HepG2 (cell line): ENCODE data around the gene PLXND1. TPM values are rescaled to one million over a fixed set of nuclear protein-coding genes. Genes with fewer than 3 reads are reported as not detected.
A peak's percentile ranks its signal among the peaks of the same experiment; 100 is the strongest.

Source experiments
- ATAC-seq: fragments of 200-7000 bp; cut with Tn5 transposase; 3 replicates; pipeline ENCODE4 v1.9.1; 2020; ENCODE audit warnings: mild to moderate bottlenecking, moderate library complexity
- BruUV-seq: library from RNA; stranded (reverse); fragments of 400-500 nt; replicated peaks from 2 replicates; lab custom pipeline; 2021; lab: Mats Ljungman, UMichigan
- CTCF ChIA-PET: fragments of 300-600 bp; formaldehyde crosslinking; extraction: SDS; loops from one replicate; lab custom pipeline; 2021; ENCODE audit warnings: low total read pairs, inconsistent platforms, low intra/inter-chr PET ratio; lab: Yijun Ruan, JAX
- POLR2A ChIA-PET: fragments of 350-600 bp; sonication (Branson Sonifier 250); formaldehyde crosslinking; loops from one replicate; lab custom pipeline; 2020; ENCODE audit warnings: antibody characterized with exemption, inconsistent platforms; lab: Yijun Ruan, JAX
- DNase-seq: peaks from one replicate; pipeline ENCODE4 v3.0.0-alpha.2; 2015; ENCODE audit warnings: low spot score
- FAIRE-seq: peaks from 3 replicates; lab custom pipeline; 2011; peaks lifted over from hg19 to GRCh38; lab: Jason Lieb, UNC
- H2AFZ ChIP-seq: one replicate; pipeline ENCODE4 v1.6.1; 2011; ENCODE audit warnings: low read length, inconsistent platforms
- H3K27ac ChIP-seq: fragments of 300-600 bp; 3 replicates; pipeline ENCODE4 v1.8.0; 2011; ENCODE audit warnings: mixed run types, mild to moderate bottlenecking, mixed read lengths, low read length, inconsistent platforms; ENCODE audit not compliant: insufficient read depth; ENCODE audit errors: extremely low read length
- H3K27me3 ChIP-seq, 2 experiments: fragments of 200-600 bp in 1 of 2; 2 replicates in 1 of 2; 3 replicates in 1 of 2; pipeline versions ENCODE4 v1.6.0 to v1.8.0; 2011; ENCODE audit warnings: low read length in 2 of 2, mild to moderate bottlenecking in 2 of 2, moderate library complexity in 2 of 2, inconsistent platforms in 1 of 2; ENCODE audit not compliant: insufficient read depth in 2 of 2, control insufficient read depth in 1 of 2
- H3K36me3 ChIP-seq, 2 experiments: fragments of 200-600 bp in 1 of 2; replicated peaks in 1 of 2; 2 replicates in 1 of 2; 3 replicates in 1 of 2; pipeline versions ENCODE4 v1.5.1 to v1.8.0; 2011; ENCODE audit warnings: low read length in 2 of 2, inconsistent platforms in 1 of 2; ENCODE audit not compliant: insufficient read depth in 2 of 2, control insufficient read depth in 1 of 2
- H3K4me1 ChIP-seq: 2 replicates; pipeline ENCODE4 v1.5.1; 2012; ENCODE audit warnings: low read length, inconsistent platforms; ENCODE audit not compliant: insufficient read depth
- H3K4me2 ChIP-seq: 2 replicates; pipeline ENCODE4 v1.6.0; 2011; ENCODE audit warnings: low read depth, low read length, inconsistent platforms
- H3K4me3 ChIP-seq, 3 experiments: fragments of 200-600 bp in 1 of 3; sonication (generic), shearing (Covaris generic) in 1 of 3; replicated peaks in 1 of 3; 2 replicates each; pipeline ENCODE4 v1.5.1; 2011 to 2016; ENCODE audit warnings: low read length in 3 of 3, inconsistent platforms in 2 of 3, low read depth in 2 of 3, mild to moderate bottlenecking in 2 of 3, control low read depth in 1 of 3, mixed read lengths in 1 of 3; ENCODE audit not compliant: insufficient read depth in 1 of 3
- H3K79me2 ChIP-seq: one replicate; pipeline ENCODE4 v1.6.1; 2011; ENCODE audit warnings: low read length, inconsistent platforms; ENCODE audit not compliant: insufficient read depth
- H3K9ac ChIP-seq: 2 replicates; pipeline ENCODE4 v1.6.0; 2011; ENCODE audit warnings: mild to moderate bottlenecking, low read depth, low read length, inconsistent platforms; ENCODE audit not compliant: insufficient read depth
- H3K9me3 ChIP-seq: 2 replicates; pipeline ENCODE4 v1.5.1; 2012; ENCODE audit warnings: mild to moderate bottlenecking, low read length
- H4K20me1 ChIP-seq: 2 replicates; pipeline ENCODE4 v1.6.0; 2011; ENCODE audit warnings: inconsistent platforms, mild to moderate bottlenecking, low read length, moderate library complexity; ENCODE audit not compliant: insufficient read depth
- ARNTL ChIP-seq: sonication (generic); formaldehyde crosslinking; IDR thresholded peaks from 2 replicates; pipeline ENCODE4 v1.4.0; 2020; ENCODE audit warnings: mild to moderate bottlenecking, missing genetic modification reagents
- BORCS8-MEF2B ChIP-seq: sonication (generic); formaldehyde crosslinking; IDR thresholded peaks from 2 replicates; pipeline ENCODE4 v1.8.0; 2022; ENCODE audit warnings: mild to moderate bottlenecking, missing genetic modification reagents
- CEBPB ChIP-seq: IDR thresholded peaks from 2 replicates; pipeline ENCODE4 v1.6.1; 2011; ENCODE audit warnings: low read depth, low read length, improper control_type of control experiment, borderline replicate concordance
- CHD4 ChIP-seq: fragments of 200-600 bp; sonication (generic); IDR thresholded peaks from 2 replicates; pipeline ENCODE4 v1.7.0; 2017; ENCODE audit warnings: mild to moderate bottlenecking, low read length, borderline replicate concordance
- DPF2 ChIP-seq: sonication (generic); formaldehyde crosslinking; IDR thresholded peaks from 2 replicates; pipeline ENCODE4 v1.4.0; 2020; ENCODE audit warnings: mild to moderate bottlenecking, low read depth, missing genetic modification reagents, borderline replicate concordance
- EEA1 ChIP-seq: sonication (generic); formaldehyde crosslinking; IDR thresholded peaks from 2 replicates; pipeline ENCODE4 v1.5.1; 2020; ENCODE audit warnings: mild to moderate bottlenecking, missing genetic modification reagents, borderline replicate concordance
- HNRNPUL1 ChIP-seq: fragments of 200-400 bp; formaldehyde crosslinking; IDR thresholded peaks from 2 replicates; pipeline ENCODE4 v1.6.1; 2017; ENCODE audit warnings: low read depth, mild to moderate bottlenecking, low read length, moderate library complexity
- HOXA5 ChIP-seq: sonication (generic); formaldehyde crosslinking; IDR thresholded peaks from 2 replicates; pipeline ENCODE4 v1.4.0; 2020; ENCODE audit warnings: missing genetic modification reagents
- MLLT10 ChIP-seq: sonication (generic); formaldehyde crosslinking; IDR thresholded peaks from 2 replicates; pipeline ENCODE4 v1.4.0; 2020; ENCODE audit warnings: missing genetic modification reagents
- PAXIP1 ChIP-seq: sonication (generic); formaldehyde crosslinking; conservative IDR thresholded peaks from 2 replicates; pipeline ENCODE4 v1.4.0; 2020; ENCODE audit warnings: mild to moderate bottlenecking, missing genetic modification reagents, moderate library complexity
- SAP130 ChIP-seq: IDR thresholded peaks from 2 replicates; pipeline ENCODE4 v1.6.1; 2016; ENCODE audit warnings: low read depth
- SIN3A ChIP-seq: IDR thresholded peaks from 2 replicates; pipeline ENCODE4 v1.6.1; 2011; ENCODE audit warnings: low read depth, mild to moderate bottlenecking, control low read depth, low read length, borderline replicate concordance
- SMARCC2 ChIP-seq: fragments of 450-650 bp; IDR thresholded peaks from 2 replicates; pipeline ENCODE4 v1.6.1; 2017; ENCODE audit warnings: antibody characterized with exemption, mild to moderate bottlenecking
- SNRNP70 ChIP-seq: fragments of 200-400 bp; formaldehyde crosslinking; IDR thresholded peaks from 2 replicates; pipeline ENCODE4 v1.6.1; 2017; ENCODE audit warnings: mild to moderate bottlenecking, low read depth, low read length, moderate library complexity
- SOX13 ChIP-seq, 3 experiments: fragments of 450-650 bp in 1 of 3; sonication (generic) in 1 of 3; formaldehyde crosslinking in 1 of 3; IDR thresholded peaks in 2 of 3; conservative IDR thresholded peaks in 1 of 3; 2 replicates each; pipeline versions ENCODE4 v1.5.0 to v1.6.1; 2016 to 2020; ENCODE audit warnings: antibody characterized with exemption in 1 of 3, mild to moderate bottlenecking in 1 of 3, missing compliant biosample characterization in 1 of 3, missing genetic modification reagents in 1 of 3, moderate library complexity in 1 of 3
- THAP8 ChIP-seq: sonication (generic); formaldehyde crosslinking; IDR thresholded peaks from 2 replicates; pipeline ENCODE4 v1.5.1; 2020; ENCODE audit warnings: missing genetic modification reagents, mild to moderate bottlenecking, borderline replicate concordance
- ZMYM3 ChIP-seq: sonication (generic); formaldehyde crosslinking; IDR thresholded peaks from 2 replicates; pipeline ENCODE4 v1.5.1; 2020; ENCODE audit warnings: mild to moderate bottlenecking, missing genetic modification reagents
- ZNF580 ChIP-seq: IDR thresholded peaks from 2 replicates; pipeline ENCODE4 v1.6.1; 2016; ENCODE audit warnings: low read depth, borderline replicate concordance
- ZNF629 ChIP-seq: sonication (generic); formaldehyde crosslinking; conservative IDR thresholded peaks from 2 replicates; pipeline ENCODE4 v1.5.0; 2020; ENCODE audit warnings: missing genetic modification reagents
- ZNF660 ChIP-seq: sonication (generic); formaldehyde crosslinking; IDR thresholded peaks from 2 replicates; pipeline ENCODE4 v1.5.1; 2020; ENCODE audit warnings: mild to moderate bottlenecking, low read depth, missing genetic modification reagents, borderline replicate concordance
- WGBS: methylation state at CpG from one replicate; pipeline ENCODE4 v1.1.6; 2017; ENCODE audit warnings: low lambda C conversion rate; 5-methylcytosine and 5-hydroxymethylcytosine counted together
- in situ Hi-C: cut with HindIII; loops from 2 replicates; pipeline ENCODE4 v1.10.0; 2017; ENCODE audit warnings: low pct_unique_long_range_greater_than_20kb; ENCODE audit not compliant: extremely low pct_ligation_motif_present
- intact Hi-C: fragments of 100-400 bp; cut with micrococcal nuclease; formaldehyde crosslinking; loops from one replicate; pipeline ENCODE4 v1.10.0; 2022; ENCODE audit not compliant: unreplicated experiment
- polyA plus RNA-seq, 8 experiments: library from polyadenylated mRNA; depleted of rRNA in 3 of 8; stranded (reverse) in 7 of 8; unstranded in 1 of 8; fragments of >200 nt; fragmentation: Illumina TruSeq in 4 of 8; extraction: Trizol in 4 of 8; gene quantifications; 2 replicates each; pipeline versions ENCODE4 v1.2.1 to v1.2.3, GENCODE V29; 2011 to 2016; ENCODE audit warnings: low read depth in 4 of 8, missing spikeins in 1 of 8, mixed read lengths in 1 of 8; ENCODE audit not compliant: insufficient read depth in 1 of 8
- total RNA-seq, 5 experiments: library from RNA; depleted of rRNA; stranded (reverse); fragments of >200 nt; fragmentation: Illumina TruSeq; extraction: Trizol; gene quantifications; 2 replicates each; pipeline ENCODE4 v1.2.3, GENCODE V29; 2016; ENCODE audit warnings: low read depth in 1 of 5

PLXND1 gene
- total and polyA plus RNA-seq, 2 of the 13 experiments (the other 11 are each of a cell fraction or from before 2014, with no cell fraction given), result 15.9 to 42.0 TPM

GRCh38 chr3:129602730-129603560, 3.5 kb downstream of the PLXND1 start:
- Histone ChIP-seq H3K27ac (no peak overlapping the region), H2AFZ (no peak overlapping the region), H3K27me3 (no peaks in the 10 kb centered on the region; a peak in 1 of 5 replicates), H3K4me3 (peak overlapping the region; percentile 61 to 92 (median 91)), H3K79me2 (peaks cover 77% of the 10 kb centered on the region), H4K20me1 (peaks cover 40% of the 10 kb centered on the region), H3K4me1 (peaks cover 74% of the 10 kb centered on the region), H3K9ac (peak overlapping the region; percentile 62), H3K36me3 (peaks cover 0 to 5% of the 10 kb centered on the region in 2 experiments; a peak in 2 of 5 replicates), H3K4me2 (peak overlapping the region; percentile 99), H3K9me3 (no peaks in the 10 kb centered on the region)
- CTCF ChIA-PET, result no interaction called here
- WGBS, result 69% methylated on average over 11 of the region's 15 CpGs
- POLR2A ChIA-PET, result interaction anchor here (0.6 to 1.7 kb wide), 2 partner anchors 9 to 203 kb away, joined by 3 to 6 read pairs; no protein-coding TSS in a partner anchor
- no peak for ATAC-seq
- BruUV-seq, result no TSS peak
- intact Hi-C loops, result no loop called here
- FAIRE-seq, result no peak
- peak; percentile 55 for DNase-seq
- in situ Hi-C loops, result no loop called here
- TF ChIP-seq BORCS8-MEF2B (CRISPR knock-in tag), result no peak
- TF ChIP-seq CEBPB, result no peak
- no peak for TF ChIP-seq PAXIP1 (CRISPR knock-in tag)
- TF ChIP-seq ZNF580 (CRISPR knock-in tag), result no peak
- TF ChIP-seq SIN3A, result no peak
- no peak for TF ChIP-seq THAP8
- no peak for TF ChIP-seq HOXA5 (CRISPR knock-in tag)
- peak; percentile 74 for TF ChIP-seq CHD4
- TF ChIP-seq ZMYM3, result peak; percentile 93
- TF ChIP-seq HNRNPUL1, result no peak
- no peak for TF ChIP-seq SNRNP70
- no peak for TF ChIP-seq ARNTL
- no peak for TF ChIP-seq MLLT10 (CRISPR knock-in tag)
- no peak for TF ChIP-seq EEA1 (CRISPR knock-in tag)
- TF ChIP-seq DPF2 (CRISPR knock-in tag), result peak; percentile 22; the same call in 1 of the 2 replicates
- TF ChIP-seq SAP130, result peak; percentile 46; the same call in 1 of the 2 replicates
- TF ChIP-seq SMARCC2, result no peak
- peak; percentile 96 for TF ChIP-seq ZNF629 (CRISPR knock-in tag)
- no peak for TF ChIP-seq ZNF660 (CRISPR knock-in tag)
- TF ChIP-seq SOX13 (IDR thresholded peaks at IDR 0.05), result no peak
- TF ChIP-seq SOX13 (CRISPR knock-in tag; conservative IDR thresholded peaks at IDR 0.05 in 1 of 2, IDR thresholded peaks at IDR 0.05 in 1 of 2), result no peak
